Measurements from ENCODE around the gene GP1BA. TPM values are rescaled to one million over a fixed set of nuclear protein-coding genes. Genes with fewer than 3 reads are reported as not detected.

The GP1BA gene
- polyA plus RNA-seq, 1 donor from 2014 or later: not detected

DNA sequence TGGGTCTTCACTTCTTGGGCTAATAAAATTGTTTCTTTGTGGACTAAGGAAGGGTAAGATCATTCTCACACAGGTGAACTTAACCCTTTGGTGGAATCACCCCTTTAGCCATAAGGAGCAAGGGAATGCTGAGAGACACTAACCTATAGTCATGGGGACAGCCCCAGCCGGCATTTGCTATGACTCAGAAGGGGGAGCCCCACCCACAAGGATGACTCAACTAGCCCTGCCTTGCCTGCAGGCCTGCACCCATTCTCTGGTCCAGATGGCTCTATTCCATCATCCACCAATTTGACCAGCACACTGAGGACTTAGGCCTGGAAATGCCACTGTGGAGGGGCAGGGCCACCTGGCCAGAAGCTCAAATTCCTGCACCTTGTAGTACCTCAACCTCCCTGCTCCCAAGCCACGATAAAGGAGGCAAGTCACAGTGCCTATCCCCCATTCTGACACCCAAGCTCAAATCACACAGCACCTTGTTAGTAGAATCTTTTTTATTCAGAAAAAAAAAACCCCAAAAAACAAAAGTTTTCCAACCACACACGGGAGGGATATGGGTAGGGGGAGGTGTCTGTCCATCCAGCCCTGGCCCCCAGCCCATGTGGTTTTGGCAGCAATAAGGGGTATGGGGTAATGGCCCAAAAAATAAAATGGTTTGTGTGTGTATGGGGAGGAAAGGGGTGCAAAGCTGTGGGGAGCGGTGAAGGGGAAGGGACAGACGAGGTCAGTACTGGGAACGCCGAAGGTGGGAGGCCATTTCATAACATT lies 13.3 kb downstream of the GP1BA start:
- Histone ChIP-seq H3K9me3 (ENCODE audit: low read length) (no peaks in the 10 kb centered on the region), H3K4me3 (ENCODE audit: low read length) (no peak overlapping the region), H3K9me2 (ENCODE audit: insufficient read depth, low read length) (no peaks in the 10 kb centered on the region), H3K36me3 (ENCODE audit: insufficient read depth, low read length) (no peaks in the 10 kb centered on the region), H3K4me2 (ENCODE audit: low read length) (no peak overlapping the region), H2AFZ (ENCODE audit: low read depth, low read length) (no peak overlapping the region), H3F3A (ENCODE audit: insufficient read depth, low read length, poor library complexity, severe bottlenecking) (no peaks in the 10 kb centered on the region), H3K27me3 (ENCODE audit: insufficient read depth, low read depth, low read length) (peaks cover 3% of the 10 kb centered on the region), H4K20me1 (ENCODE audit: insufficient read depth) (no peaks in the 10 kb centered on the region), H3K79me2 (replicated peaks; ENCODE audit: insufficient read depth, low read length) (peaks cover 16% of the 10 kb centered on the region), H3K9ac (ENCODE audit: low read length) (no peak overlapping the region), H3K27ac (ENCODE audit: low read length) (no peak overlapping the region)
- TF ChIP-seq, protein P1, sequence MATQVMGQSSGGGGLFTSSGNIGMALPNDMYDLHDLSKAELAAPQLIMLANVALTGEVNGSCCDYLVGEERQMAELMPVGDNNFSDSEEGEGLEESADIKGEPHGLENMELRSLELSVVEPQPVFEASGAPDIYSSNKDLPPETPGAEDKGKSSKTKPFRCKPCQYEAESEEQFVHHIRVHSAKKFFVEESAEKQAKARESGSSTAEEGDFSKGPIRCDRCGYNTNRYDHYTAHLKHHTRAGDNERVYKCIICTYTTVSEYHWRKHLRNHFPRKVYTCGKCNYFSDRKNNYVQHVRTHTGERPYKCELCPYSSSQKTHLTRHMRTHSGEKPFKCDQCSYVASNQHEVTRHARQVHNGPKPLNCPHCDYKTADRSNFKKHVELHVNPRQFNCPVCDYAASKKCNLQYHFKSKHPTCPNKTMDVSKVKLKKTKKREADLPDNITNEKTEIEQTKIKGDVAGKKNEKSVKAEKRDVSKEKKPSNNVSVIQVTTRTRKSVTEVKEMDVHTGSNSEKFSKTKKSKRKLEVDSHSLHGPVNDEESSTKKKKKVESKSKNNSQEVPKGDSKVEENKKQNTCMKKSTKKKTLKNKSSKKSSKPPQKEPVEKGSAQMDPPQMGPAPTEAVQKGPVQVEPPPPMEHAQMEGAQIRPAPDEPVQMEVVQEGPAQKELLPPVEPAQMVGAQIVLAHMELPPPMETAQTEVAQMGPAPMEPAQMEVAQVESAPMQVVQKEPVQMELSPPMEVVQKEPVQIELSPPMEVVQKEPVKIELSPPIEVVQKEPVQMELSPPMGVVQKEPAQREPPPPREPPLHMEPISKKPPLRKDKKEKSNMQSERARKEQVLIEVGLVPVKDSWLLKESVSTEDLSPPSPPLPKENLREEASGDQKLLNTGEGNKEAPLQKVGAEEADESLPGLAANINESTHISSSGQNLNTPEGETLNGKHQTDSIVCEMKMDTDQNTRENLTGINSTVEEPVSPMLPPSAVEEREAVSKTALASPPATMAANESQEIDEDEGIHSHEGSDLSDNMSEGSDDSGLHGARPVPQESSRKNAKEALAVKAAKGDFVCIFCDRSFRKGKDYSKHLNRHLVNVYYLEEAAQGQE (IDR thresholded peaks at IDR 0.05; ENCODE audit: borderline replicate concordance): no peak
- no peak for TF ChIP-seq EZH2 (IDR thresholded peaks at IDR 0.05; ENCODE audit: borderline replicate concordance, insufficient read depth, low read length, poor library complexity, severe bottlenecking)
- TF ChIP-seq POLR2AphosphoS5 (IDR thresholded peaks at IDR 0.05): no peak
- TF ChIP-seq SMC3 (conservative IDR thresholded peaks at IDR 0.05; ENCODE audit: poor library complexity): no peak
- TF ChIP-seq RAD21 (conservative IDR thresholded peaks at IDR 0.05): no peak
- TF ChIP-seq EP300 (conservative IDR thresholded peaks at IDR 0.05; ENCODE audit: poor library complexity, severe bottlenecking): no peak
- TF ChIP-seq, protein P2, sequence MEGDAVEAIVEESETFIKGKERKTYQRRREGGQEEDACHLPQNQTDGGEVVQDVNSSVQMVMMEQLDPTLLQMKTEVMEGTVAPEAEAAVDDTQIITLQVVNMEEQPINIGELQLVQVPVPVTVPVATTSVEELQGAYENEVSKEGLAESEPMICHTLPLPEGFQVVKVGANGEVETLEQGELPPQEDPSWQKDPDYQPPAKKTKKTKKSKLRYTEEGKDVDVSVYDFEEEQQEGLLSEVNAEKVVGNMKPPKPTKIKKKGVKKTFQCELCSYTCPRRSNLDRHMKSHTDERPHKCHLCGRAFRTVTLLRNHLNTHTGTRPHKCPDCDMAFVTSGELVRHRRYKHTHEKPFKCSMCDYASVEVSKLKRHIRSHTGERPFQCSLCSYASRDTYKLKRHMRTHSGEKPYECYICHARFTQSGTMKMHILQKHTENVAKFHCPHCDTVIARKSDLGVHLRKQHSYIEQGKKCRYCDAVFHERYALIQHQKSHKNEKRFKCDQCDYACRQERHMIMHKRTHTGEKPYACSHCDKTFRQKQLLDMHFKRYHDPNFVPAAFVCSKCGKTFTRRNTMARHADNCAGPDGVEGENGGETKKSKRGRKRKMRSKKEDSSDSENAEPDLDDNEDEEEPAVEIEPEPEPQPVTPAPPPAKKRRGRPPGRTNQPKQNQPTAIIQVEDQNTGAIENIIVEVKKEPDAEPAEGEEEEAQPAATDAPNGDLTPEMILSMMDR (IDR thresholded peaks at IDR 0.05; ENCODE audit: poor library complexity, severe bottlenecking): no peak
- no peak for TF ChIP-seq TAF1 (IDR thresholded peaks at IDR 0.05; ENCODE audit: low read depth)
- TF ChIP-seq MXI1 (conservative IDR thresholded peaks at IDR 0.05; ENCODE audit: poor library complexity, severe bottlenecking): no peak

DNA sequence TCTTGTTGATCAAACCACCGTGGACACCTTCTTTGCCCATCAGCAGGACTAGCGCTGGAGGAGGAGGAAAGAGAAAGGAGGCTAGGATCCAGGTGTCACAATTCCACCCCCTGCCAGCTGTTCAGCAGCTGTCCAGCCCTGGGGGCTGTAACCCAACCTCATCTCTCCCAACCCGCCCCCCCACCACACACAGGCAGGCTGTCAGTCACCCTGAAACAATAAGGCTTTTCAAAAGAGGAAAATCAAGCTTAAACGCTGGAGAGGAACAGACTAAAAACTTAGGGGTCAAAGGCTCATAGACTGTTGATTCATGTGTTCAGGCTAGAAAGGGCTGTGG lies 13.8 kb downstream of the GP1BA start:
- TF ChIP-seq SMC3 (conservative IDR thresholded peaks at IDR 0.05; ENCODE audit: poor library complexity): no peak
- no peak for TF ChIP-seq EP300 (conservative IDR thresholded peaks at IDR 0.05; ENCODE audit: poor library complexity, severe bottlenecking)
- TF ChIP-seq RAD21 (conservative IDR thresholded peaks at IDR 0.05): no peak
- TF ChIP-seq TAF1 (IDR thresholded peaks at IDR 0.05; ENCODE audit: low read depth): no peak
- no peak for TF ChIP-seq EZH2 (IDR thresholded peaks at IDR 0.05; ENCODE audit: borderline replicate concordance, insufficient read depth, low read length, poor library complexity, severe bottlenecking)
- no peak for TF ChIP-seq MXI1 (conservative IDR thresholded peaks at IDR 0.05; ENCODE audit: poor library complexity, severe bottlenecking)
- no peak for TF ChIP-seq POLR2AphosphoS5 (IDR thresholded peaks at IDR 0.05)
- TF ChIP-seq, protein P2 (IDR thresholded peaks at IDR 0.05; ENCODE audit: poor library complexity, severe bottlenecking): no peak
- TF ChIP-seq, protein P1 (IDR thresholded peaks at IDR 0.05; ENCODE audit: borderline replicate concordance): no peak
- no peaks in the 10 kb centered on the region for H3F3A ChIP-seq (ENCODE audit: insufficient read depth, low read length, poor library complexity, severe bottlenecking)
- H3K36me3 ChIP-seq (ENCODE audit: insufficient read depth, low read length): no peaks in the 10 kb centered on the region
- no peak overlapping the region for H3K9ac ChIP-seq (ENCODE audit: low read length)
- no peaks in the 10 kb centered on the region for H3K9me3 ChIP-seq (ENCODE audit: low read length)
- H4K20me1 ChIP-seq (ENCODE audit: insufficient read depth): no peaks in the 10 kb centered on the region
- H3K4me3 ChIP-seq (ENCODE audit: low read length): no peak overlapping the region
- H3K79me2 ChIP-seq (replicated peaks; ENCODE audit: insufficient read depth, low read length): peaks cover 12% of the 10 kb centered on the region
- H3K4me2 ChIP-seq (ENCODE audit: low read length): no peak overlapping the region
- no peak overlapping the region for H2AFZ ChIP-seq (ENCODE audit: low read depth, low read length)
- H3K27me3 ChIP-seq (ENCODE audit: insufficient read depth, low read depth, low read length): peaks cover 3% of the 10 kb centered on the region
- no peaks in the 10 kb centered on the region for H3K9me2 ChIP-seq (ENCODE audit: insufficient read depth, low read length)
- no peak overlapping the region for H3K27ac ChIP-seq (ENCODE audit: low read length)
